IPS DF 4.7 (cell line): Measurements from ENCODE around the gene CSTPP1.
A peak's percentile ranks its signal among the peaks of the same experiment; 100 is the strongest.
"Not testable (repeated sequence)": the region's sequence is repeated elsewhere in the genome, so short reads cannot be mapped to it uniquely, and the experiment has no call there.

Source experiments
- DNase-seq: peaks from one replicate; pipeline ENCODE4 v3.0.0-alpha.2; 2013; ENCODE audit warnings: low spot score; ENCODE audit errors: extremely low read depth

CSTPP1 gene

GRCh38 chr11:47098223-47098622, 161.7 kb downstream of the CSTPP1 start:
- not testable (repeated sequence) for DNase-seq

GRCh38 chr11:47099214-47099917, 162.8 kb downstream of the CSTPP1 start:
- no peak for DNase-seq

DNA sequence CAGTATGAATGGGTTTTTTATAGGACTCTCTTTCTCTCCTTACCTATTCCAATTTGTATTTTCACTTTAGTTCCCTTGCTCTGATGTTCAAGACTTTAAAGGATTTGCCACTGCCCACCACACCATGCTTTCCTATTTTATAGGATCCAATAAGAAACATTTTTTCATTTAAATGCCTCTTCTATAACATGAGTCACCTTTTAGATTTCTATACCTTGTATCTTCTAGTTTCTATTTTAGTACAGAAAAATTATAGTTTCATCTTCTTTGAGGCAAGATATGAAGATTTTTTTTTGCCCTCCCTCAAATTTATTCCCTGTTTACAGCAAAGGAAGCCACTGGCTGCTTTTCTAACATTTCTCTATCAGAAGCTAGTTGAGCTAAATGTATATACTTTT, 163.4 kb downstream of the CSTPP1 start:
- DNase-seq: no peak

DNA sequence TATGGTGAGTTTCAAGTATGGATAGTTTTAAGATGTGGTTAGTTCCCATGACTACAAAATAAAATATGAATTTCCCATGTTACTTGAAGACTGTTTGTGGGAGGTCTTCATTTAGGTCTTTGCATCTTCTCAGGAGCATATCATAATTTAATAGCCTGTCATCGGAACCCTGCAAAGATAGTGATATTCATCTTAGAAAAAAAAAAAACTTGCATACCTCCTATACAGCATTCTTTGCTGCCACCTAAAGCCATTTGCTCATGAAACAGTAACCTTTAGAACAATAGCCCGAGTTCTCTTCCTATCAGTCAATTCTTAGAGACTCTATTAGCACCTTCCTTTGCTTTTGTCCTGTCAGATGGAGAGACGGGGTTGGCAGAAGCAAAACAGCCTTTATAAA, 164.8 kb downstream of the CSTPP1 start:
- DNase-seq: no peak

- DNase-seq: peak; percentile 25
Measured at GRCh38 chr11:47104261-47104950, 167.8 kb downstream of the CSTPP1 start.

GRCh38 chr11:47105541-47105940, 169.0 kb downstream of the CSTPP1 start:
- DNase-seq: no peak

GRCh38 chr11:47105974-47106373, 169.4 kb downstream of the CSTPP1 start:
- no peak for DNase-seq

DNA sequence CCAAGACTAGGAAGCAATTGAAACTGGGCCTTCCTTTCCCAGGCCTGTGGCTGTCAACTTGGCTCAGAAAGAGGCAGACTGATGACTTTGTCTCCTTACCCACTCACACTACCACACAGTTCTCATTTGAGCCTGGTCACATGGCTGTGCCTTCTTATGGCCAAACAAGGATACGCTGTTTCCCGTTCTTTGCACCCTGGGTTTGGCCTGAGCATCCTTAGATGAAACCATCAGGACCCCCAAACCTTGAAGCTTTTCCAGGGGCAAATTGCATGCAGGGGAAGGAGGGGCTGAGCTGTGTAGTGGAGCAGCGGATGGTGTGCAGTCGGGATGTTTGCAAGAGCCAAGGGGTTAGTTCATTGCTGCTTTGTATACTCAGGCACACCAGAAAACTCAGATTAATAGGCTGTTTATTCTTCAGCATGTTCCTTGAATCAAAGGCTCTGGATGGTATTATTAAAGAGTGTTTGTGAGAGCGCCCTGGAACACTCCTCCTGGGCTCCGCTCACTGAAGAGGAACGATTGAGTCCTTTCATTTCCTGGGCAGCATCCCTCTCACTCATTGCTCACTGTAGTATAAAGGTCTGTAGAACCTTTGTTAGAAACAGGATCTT, 170.3 kb downstream of the CSTPP1 start:
- no peak for DNase-seq

DNA sequence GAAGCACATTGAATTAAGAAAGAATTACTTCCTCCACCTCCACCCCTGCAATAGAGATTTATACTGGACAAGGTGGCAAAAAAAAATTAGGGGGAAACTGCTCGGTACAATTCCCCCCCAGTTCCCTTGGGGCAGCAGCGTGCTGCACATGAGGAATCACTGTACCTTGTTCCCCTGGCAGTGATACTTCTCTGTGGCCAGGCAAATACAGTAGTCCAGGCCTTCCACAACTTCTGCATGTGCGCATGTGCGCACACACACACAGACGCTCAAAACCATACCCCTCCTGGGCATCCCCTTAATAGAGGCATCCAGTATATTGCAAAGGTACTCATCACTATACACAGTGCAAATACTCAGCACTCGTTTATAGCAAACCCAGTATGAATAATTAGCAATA, 171.2 kb downstream of the CSTPP1 start:
- DNase-seq: no peak

- DNase-seq: no peak
Measured at GRCh38 chr11:47108214-47108613, 171.7 kb downstream of the CSTPP1 start.

DNA sequence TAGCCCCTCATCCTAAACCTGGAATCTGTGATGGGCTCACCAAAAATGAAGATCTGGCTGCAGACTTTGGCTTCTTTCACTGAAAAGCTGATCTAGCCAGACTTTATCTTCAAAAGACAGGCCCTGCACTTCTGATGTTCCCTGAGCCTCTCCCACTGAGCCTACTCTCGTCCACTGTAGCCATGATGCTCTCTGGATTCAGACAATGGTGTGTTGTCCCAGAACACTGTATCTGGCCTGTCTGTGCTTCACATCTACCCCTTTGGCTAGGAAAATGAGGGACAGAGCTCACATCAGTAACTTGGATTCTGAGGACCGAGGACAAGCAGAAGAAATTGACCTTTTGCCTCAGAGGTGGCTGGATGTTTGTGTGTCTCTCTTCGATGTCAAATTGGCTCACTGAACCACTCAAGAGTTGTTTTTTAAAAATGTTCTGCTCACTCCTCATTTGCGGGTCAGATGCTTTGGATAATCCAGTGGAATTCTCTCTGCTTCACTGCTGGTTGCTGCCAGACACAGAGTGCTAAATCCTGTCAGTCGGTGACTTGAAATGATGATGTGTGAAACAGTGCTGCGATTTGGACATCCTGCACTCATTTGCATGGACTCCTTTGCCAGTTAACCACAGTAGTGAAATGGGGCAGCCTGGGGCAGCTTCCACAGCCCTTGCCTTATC, 172.6 kb downstream of the CSTPP1 start:
- no peak for DNase-seq

DNA sequence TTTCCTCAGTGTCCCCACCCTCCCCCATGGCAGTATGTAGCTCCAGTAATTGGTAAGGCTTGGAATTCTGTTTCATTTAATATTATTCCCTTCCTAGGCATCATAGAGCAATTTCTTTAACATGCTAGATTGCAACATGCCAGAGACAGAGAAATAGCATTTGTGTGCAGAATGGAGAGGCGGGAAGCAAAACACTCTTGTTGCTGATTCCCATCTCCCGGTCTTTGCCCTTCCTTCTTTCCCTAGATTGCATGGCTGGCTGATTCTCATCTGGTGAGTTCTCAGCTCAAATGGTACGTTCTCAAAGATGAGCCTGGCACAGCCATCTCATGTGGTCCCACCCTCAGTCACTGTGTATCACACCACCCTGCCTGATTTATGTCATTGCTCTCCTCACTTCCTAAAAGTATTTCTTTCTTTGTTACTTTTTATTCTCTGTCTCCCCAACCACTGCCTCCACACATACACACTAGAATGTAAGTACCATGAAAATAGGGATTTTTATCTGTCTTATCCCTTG, 173.2 kb downstream of the CSTPP1 start:
- DNase-seq: no peak

GRCh38 chr11:47111318-47111804, 174.8 kb downstream of the CSTPP1 start:
- DNase-seq: no peak

DNA sequence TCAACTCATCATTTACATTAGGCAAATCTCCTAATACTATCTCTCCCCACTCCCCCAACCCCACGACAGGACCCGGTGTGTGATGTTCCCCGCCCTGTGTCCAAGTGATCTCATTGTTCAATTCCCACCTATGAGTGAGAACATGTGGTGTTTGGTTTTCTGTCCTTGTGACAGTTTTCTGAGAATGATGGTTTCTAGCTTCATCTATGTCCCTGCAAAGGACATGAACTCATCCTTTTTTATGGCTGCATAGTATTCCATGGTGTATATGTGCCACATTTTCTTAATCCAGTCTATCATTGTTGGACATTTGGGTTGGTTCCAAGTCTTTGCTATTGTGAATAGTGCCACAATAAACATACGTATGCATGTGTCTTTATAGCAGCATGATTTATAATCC, 176.4 kb downstream of the CSTPP1 start:
- DNase-seq: not testable (repeated sequence)

GRCh38 chr11:47118958-47119688, 182.6 kb downstream of the CSTPP1 start:
- not testable (repeated sequence) for DNase-seq

- DNase-seq: no peak
Measured at GRCh38 chr11:47121056-47121455, 184.5 kb downstream of the CSTPP1 start.

- DNase-seq: no peak
Measured at GRCh38 chr11:47121731-47122130, 185.2 kb downstream of the CSTPP1 start.

- no peak for DNase-seq
Measured at GRCh38 chr11:47123094-47123493, 186.5 kb downstream of the CSTPP1 start.

DNA sequence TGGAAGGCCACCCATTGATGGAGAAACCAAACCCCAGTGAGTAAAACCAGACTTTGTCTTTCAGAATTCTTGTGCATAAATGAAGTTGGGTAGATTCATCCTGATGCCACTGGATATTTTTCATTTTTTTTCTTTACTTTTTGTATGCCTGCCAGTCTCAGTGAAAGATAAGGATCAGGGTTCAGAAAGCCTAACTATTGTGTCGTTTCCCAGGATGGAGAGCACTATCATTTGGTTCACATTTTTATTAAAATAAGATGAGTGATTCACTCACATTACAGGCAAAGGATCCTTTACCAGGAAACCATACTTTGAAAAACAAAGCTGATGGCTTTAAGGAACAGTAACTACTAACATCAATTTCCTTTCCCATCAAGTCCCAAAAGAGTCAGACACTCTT, 188.1 kb downstream of the CSTPP1 start:
- DNase-seq: no peak

- DNase-seq: no peak
Measured at GRCh38 chr11:47125083-47125482, 188.5 kb downstream of the CSTPP1 start.

- no peak for DNase-seq
Measured at GRCh38 chr11:47127213-47127612, 190.7 kb downstream of the CSTPP1 start.
